Endodermal cell (in vitro differentiated cells): ENCODE measurements around the gene SPACA5B. TPM values are rescaled to one million over a fixed set of nuclear protein-coding genes. Genes with fewer than 3 reads are reported as not detected.
"Not testable (repeated sequence)": the region's sequence is repeated elsewhere in the genome, so short reads cannot be mapped to it uniquely, and the experiment has no call there.

Source experiments
- DNase-seq: peaks from one replicate; pipeline ENCODE4 v3.0.0-alpha.2; 2017
- H3K27ac ChIP-seq: 2 replicates; pipeline ENCODE4 v1.5.1; 2013; ENCODE audit warnings: mild to moderate bottlenecking, low read depth, low read length, moderate library complexity
- H3K27me3 ChIP-seq: 2 replicates; pipeline ENCODE4 v1.6.1; 2013; ENCODE audit warnings: mild to moderate bottlenecking, low read length, moderate library complexity; ENCODE audit not compliant: insufficient read depth, control insufficient read depth, poor library complexity, severe bottlenecking
- H3K36me3 ChIP-seq: 2 replicates; pipeline ENCODE4 v1.7.0; 2013; ENCODE audit warnings: mild to moderate bottlenecking, low read length, moderate library complexity; ENCODE audit not compliant: control insufficient read depth, insufficient read depth
- H3K4me1 ChIP-seq: one replicate; pipeline ENCODE4 v1.7.0; 2013; ENCODE audit warnings: low read length; ENCODE audit not compliant: control insufficient read depth, insufficient read depth
- H3K4me3 ChIP-seq: 2 replicates; pipeline ENCODE4 v1.5.1; 2013; ENCODE audit warnings: mild to moderate bottlenecking, low read length, moderate library complexity
- H3K9ac ChIP-seq: 2 replicates; pipeline ENCODE4 v1.6.1; 2013; ENCODE audit warnings: mild to moderate bottlenecking, low read length, moderate library complexity; ENCODE audit not compliant: poor library complexity, severe bottlenecking; ENCODE audit errors: extremely low read depth
- H3K9me3 ChIP-seq: 2 replicates; pipeline ENCODE4 v1.6.1; 2013; ENCODE audit warnings: mild to moderate bottlenecking, low read length, moderate library complexity; ENCODE audit not compliant: control insufficient read depth
- H3K27ac Mint-ChIP-seq: 2 replicates; pipeline ENCODE4 v1.8.0; 2020; ENCODE audit warnings: mixed read lengths
- H3K27me3 Mint-ChIP-seq: 2 replicates; pipeline ENCODE4 v1.8.0; 2021; ENCODE audit warnings: mild to moderate bottlenecking, mixed read lengths; ENCODE audit not compliant: insufficient read depth
- H3K36me3 Mint-ChIP-seq: 2 replicates; pipeline ENCODE4 v1.8.0; 2020; ENCODE audit warnings: low read depth, mixed read lengths
- H3K4me1 Mint-ChIP-seq: 2 replicates; pipeline ENCODE4 v1.8.0; 2020; ENCODE audit warnings: mixed read lengths
- H3K4me3 Mint-ChIP-seq: 2 replicates; pipeline ENCODE4 v1.8.0; 2020; ENCODE audit warnings: mild to moderate bottlenecking, moderate library complexity, mixed read lengths
- H3K9me3 Mint-ChIP-seq: 2 replicates; pipeline ENCODE4 v1.8.0; 2020; ENCODE audit warnings: mild to moderate bottlenecking, mixed read lengths
- WGBS, 2 experiments: methylation state at CpG; one replicate each; pipeline versions ENCODE4 v1.1.5 to v1.1.7; 2013; ENCODE audit warnings: missing lambda C conversion rate in 2 of 2, mixed read lengths in 1 of 2; ENCODE audit not compliant: insufficient coverage in 1 of 2, insufficient read length in 1 of 2; 5-methylcytosine and 5-hydroxymethylcytosine counted together
- total RNA-seq, 2 donors: library from RNA; stranded (reverse); fragmentation: NEBNext Ultra II Directional in 1 of 2; extraction: Animal tissue kit (Norgen Biotek cat#: 25700) in 1 of 2; gene quantifications; 2 replicates in 1 of 2; 3 replicates in 1 of 2; pipeline ENCODE4 v1.2.1, GENCODE V29; 2021
- TF ChIP-seq, protein P1 (sequence below): fragments of 200-600 bp; sonication (generic); conservative IDR thresholded peaks from 2 replicates; pipeline ENCODE4 v1.5.0; 2021; ENCODE audit warnings: antibody characterized with exemption, mild to moderate bottlenecking

The SPACA5B gene
- total RNA-seq, 2 donors from 2014 or later: not detected

DNA sequence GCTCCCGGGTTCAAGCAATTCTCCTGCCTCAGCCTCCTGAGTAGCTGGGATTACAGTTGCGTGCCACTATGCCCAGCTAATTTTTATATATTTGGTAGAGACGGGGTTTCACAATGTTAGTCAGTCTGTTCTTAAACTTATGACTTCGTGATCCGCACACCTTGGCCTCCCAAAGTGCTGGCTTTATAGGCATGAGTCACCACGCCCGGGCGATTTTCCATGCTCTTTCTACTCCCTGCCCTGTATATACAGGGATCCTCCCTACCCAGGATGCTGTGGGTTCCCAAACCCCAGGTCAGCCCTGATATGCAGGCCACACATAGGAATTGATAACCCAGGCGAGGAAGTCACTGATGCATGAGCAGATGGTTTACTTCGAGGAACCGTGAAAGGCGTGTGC lies 34.8 kb downstream of the SPACA5B start:
- no peak overlapping the region for H3K9ac ChIP-seq
- no peak overlapping the region for H3K27ac ChIP-seq
- Mint-ChIP-seq H3K36me3 (no peaks in the 10 kb centered on the region), H3K4me3 (no peak overlapping the region), H3K9me3 (peaks cover 54% of the 10 kb centered on the region), H3K4me1 (peaks cover 3% of the 10 kb centered on the region), H3K27me3 (peaks cover 10% of the 10 kb centered on the region), H3K27ac (no peak overlapping the region)
- H3K4me3 ChIP-seq: no peak overlapping the region
- H3K36me3 ChIP-seq: no peaks in the 10 kb centered on the region
- TF ChIP-seq, protein P1, sequence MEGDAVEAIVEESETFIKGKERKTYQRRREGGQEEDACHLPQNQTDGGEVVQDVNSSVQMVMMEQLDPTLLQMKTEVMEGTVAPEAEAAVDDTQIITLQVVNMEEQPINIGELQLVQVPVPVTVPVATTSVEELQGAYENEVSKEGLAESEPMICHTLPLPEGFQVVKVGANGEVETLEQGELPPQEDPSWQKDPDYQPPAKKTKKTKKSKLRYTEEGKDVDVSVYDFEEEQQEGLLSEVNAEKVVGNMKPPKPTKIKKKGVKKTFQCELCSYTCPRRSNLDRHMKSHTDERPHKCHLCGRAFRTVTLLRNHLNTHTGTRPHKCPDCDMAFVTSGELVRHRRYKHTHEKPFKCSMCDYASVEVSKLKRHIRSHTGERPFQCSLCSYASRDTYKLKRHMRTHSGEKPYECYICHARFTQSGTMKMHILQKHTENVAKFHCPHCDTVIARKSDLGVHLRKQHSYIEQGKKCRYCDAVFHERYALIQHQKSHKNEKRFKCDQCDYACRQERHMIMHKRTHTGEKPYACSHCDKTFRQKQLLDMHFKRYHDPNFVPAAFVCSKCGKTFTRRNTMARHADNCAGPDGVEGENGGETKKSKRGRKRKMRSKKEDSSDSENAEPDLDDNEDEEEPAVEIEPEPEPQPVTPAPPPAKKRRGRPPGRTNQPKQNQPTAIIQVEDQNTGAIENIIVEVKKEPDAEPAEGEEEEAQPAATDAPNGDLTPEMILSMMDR: no peak
- H3K27me3 ChIP-seq: no peaks in the 10 kb centered on the region
- no peaks in the 10 kb centered on the region for H3K9me3 ChIP-seq
- peaks cover 2% of the 10 kb centered on the region for H3K4me1 ChIP-seq
- WGBS, 2 experiments: 97 to 100% methylated on average over 6 to 12 of the region's 12 CpGs
- no peak for DNase-seq

DNA sequence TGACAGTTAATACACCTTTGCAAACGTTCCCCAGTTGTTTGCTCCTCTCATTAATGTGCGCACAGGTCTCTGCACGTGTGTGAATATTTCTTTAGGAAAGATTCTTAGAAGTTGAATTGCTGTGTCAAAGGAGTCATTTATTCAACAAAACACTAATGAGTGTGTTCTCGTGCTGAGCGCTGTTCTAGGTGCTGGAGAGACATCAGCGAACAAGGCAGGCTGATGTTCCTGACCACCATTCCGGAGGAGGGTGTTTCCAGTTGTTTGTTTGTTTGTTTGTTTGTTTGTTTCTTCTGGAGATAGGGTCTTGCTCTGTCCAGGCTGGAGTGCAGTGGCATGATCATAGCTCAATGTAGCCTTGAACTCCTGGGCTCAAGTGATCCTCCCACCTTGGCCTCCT lies 35.9 kb downstream of the SPACA5B start:
- not testable (repeated sequence) for H3K27me3 ChIP-seq, H3K36me3 Mint-ChIP-seq, H3K9ac ChIP-seq, H3K4me1 ChIP-seq, H3K4me1 Mint-ChIP-seq, H3K27ac Mint-ChIP-seq, H3K36me3 ChIP-seq, H3K27ac ChIP-seq, H3K4me3 Mint-ChIP-seq, DNase-seq, H3K9me3 ChIP-seq, H3K4me3 ChIP-seq
- Mint-ChIP-seq H3K27me3 (peaks cover 10% of the 10 kb centered on the region), H3K9me3 (peaks cover 59% of the 10 kb centered on the region)
- 85 to 90% methylated on average over 2 to 4 of the region's 7 CpGs for WGBS, 2 experiments

DNA sequence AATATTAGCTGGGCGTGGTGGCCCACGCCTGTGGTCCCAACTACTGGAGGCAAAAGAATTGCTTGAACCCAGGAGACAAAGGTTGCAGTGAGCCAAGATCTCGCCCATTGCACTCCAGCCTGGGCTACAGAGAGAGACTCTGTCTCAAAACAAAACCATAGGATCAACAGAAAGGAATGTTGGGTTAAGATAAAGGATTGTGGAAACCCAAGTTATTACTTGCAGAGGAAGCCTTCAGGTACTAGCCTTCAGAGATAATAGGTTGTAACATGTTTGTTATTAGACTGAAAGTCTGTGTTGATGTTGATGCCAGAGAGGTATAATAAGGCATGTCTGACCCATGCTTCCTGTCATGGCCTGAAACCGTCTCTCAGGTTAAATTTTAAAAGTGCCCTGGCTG lies 49.3 kb downstream of the SPACA5B start:
- Mint-ChIP-seq H3K4me1 (no peaks in the 10 kb centered on the region), H3K4me3 (no peak overlapping the region), H3K27me3 (no peaks in the 10 kb centered on the region), H3K36me3 (no peaks in the 10 kb centered on the region), H3K9me3 (peaks cover 69% of the 10 kb centered on the region), H3K27ac (no peak overlapping the region)
- Histone ChIP-seq H3K9ac (no peak overlapping the region), H3K4me3 (no peak overlapping the region), H3K27me3 (no peaks in the 10 kb centered on the region), H3K9me3 (no peaks in the 10 kb centered on the region), H3K4me1 (no peaks in the 10 kb centered on the region), H3K36me3 (no peaks in the 10 kb centered on the region), H3K27ac (no peak overlapping the region)
- WGBS, 2 experiments: 92 to 95% methylated on average over 2 to 4 of the region's 4 CpGs
- no peak for DNase-seq
- TF ChIP-seq, protein P1: no peak

DNA sequence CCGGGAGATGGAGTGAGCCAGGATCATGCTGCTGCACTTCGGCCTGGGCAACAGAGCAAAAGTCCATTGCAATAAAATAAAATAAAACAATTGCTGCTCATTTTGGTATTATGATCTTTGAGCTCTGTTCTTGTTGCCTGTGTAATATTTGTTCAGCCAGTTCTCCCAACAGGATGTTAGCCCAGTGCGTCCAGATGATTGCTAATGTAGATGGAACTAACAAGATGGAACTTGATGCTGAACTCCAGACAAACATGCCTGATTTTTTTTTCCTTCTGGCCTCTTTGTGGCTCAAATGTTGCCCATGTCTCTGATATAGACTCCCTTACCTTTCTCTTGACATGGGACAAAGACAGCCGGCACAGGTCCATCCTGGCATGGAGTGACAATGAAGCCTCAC lies 50.4 kb downstream of the SPACA5B start:
- no peaks in the 10 kb centered on the region for H3K4me1 Mint-ChIP-seq
- Histone ChIP-seq H3K27me3 (no peaks in the 10 kb centered on the region), H3K27ac (no peak overlapping the region), H3K9me3 (no peaks in the 10 kb centered on the region), H3K4me1 (no peaks in the 10 kb centered on the region), H3K4me3 (no peak overlapping the region), H3K36me3 (no peaks in the 10 kb centered on the region), H3K9ac (no peak overlapping the region)
- no peaks in the 10 kb centered on the region for H3K27me3 Mint-ChIP-seq
- peaks cover 70% of the 10 kb centered on the region for H3K9me3 Mint-ChIP-seq
- H3K27ac Mint-ChIP-seq: no peak overlapping the region
- H3K4me3 Mint-ChIP-seq: no peak overlapping the region
- TF ChIP-seq, protein P1: no peak
- 100% methylated on average over 4 of the region's 4 CpGs; no CpG with 5 or more reads in 1 of the 2 experiments for WGBS, 2 experiments
- no peaks in the 10 kb centered on the region for H3K36me3 Mint-ChIP-seq
- no peak for DNase-seq

DNA sequence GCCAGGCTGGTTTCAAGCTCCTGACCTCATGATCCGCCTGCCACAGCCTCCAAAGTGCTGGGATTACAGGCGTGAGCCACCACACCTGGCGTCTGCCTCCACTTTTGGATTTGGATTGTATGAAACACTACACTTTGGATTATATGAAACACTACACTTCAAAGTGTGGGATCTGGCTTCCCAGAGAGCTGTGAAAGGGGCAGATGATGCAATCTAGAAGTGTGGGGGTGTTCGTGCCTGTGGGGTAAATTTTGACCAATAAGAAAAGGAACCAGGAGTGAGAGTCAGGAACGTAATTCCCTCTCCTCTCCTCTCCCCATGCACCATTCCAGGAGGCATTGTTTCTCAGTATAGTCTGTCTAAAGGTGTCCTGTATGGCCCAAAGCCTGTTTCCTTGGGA lies 51.5 kb downstream of the SPACA5B start:
- H3K36me3 ChIP-seq, H3K4me3 ChIP-seq, H3K9me3 ChIP-seq, H3K27ac Mint-ChIP-seq, H3K27ac ChIP-seq, H3K36me3 Mint-ChIP-seq, H3K27me3 Mint-ChIP-seq, H3K9ac ChIP-seq, H3K4me1 ChIP-seq, H3K4me3 Mint-ChIP-seq, H3K27me3 ChIP-seq, H3K4me1 Mint-ChIP-seq, DNase-seq: not testable (repeated sequence)
- 97 to 100% methylated on average over 1 to 3 of the region's 5 CpGs for WGBS, 2 experiments
- H3K9me3 Mint-ChIP-seq: peaks cover 72% of the 10 kb centered on the region
